CD4-positive, alpha-beta memory T cell (primary cell): Measurements from ENCODE around the gene INHBE. TPM values are rescaled to one million over a fixed set of nuclear protein-coding genes. Genes with fewer than 3 reads are reported as not detected.
"Not testable (repeated sequence)": the region's sequence is repeated elsewhere in the genome, so short reads cannot be mapped to it uniquely, and the experiment has no call there.

Experiments
- CTCF ChIA-PET: fragments of 350-600 bp; sonication (Branson Sonifier 250); formaldehyde crosslinking; loops from one replicate; lab custom pipeline; 2021; ENCODE audit warnings: inconsistent platforms; ENCODE audit not compliant: partially characterized antibody; lab: Charles Lee
- POLR2A ChIA-PET: fragments of 350-600 bp; sonication (Branson Sonifier 250); formaldehyde crosslinking; loops from one replicate; lab custom pipeline; 2021; ENCODE audit not compliant: partially characterized antibody; lab: Charles Lee
- DNase-seq, 5 donors: peaks; one replicate each; pipeline versions ENCODE4 v3.0.0 to v3.0.0-alpha.2; 2020 to 2022; ENCODE audit warnings: mixed read lengths in 1 of 5
- H3K27ac ChIP-seq: one replicate; pipeline ENCODE4 v1.7.0; 2013; ENCODE audit warnings: low read depth, low read length
- H3K27me3 ChIP-seq: 2 replicates; pipeline ENCODE4 v1.7.0; 2013; ENCODE audit warnings: mild to moderate bottlenecking, low read length, moderate library complexity; ENCODE audit not compliant: insufficient read depth
- H3K36me3 ChIP-seq: 2 replicates; pipeline ENCODE4 v1.7.0; 2013; ENCODE audit warnings: mild to moderate bottlenecking, low read length, moderate library complexity; ENCODE audit not compliant: insufficient read depth
- H3K4me1 ChIP-seq: 2 replicates; pipeline ENCODE4 v1.7.0; 2013; ENCODE audit warnings: mild to moderate bottlenecking, low read length, moderate library complexity; ENCODE audit not compliant: insufficient read depth
- H3K4me3 ChIP-seq, 2 donors: one replicate each; pipeline ENCODE4 v1.7.0; 2013; ENCODE audit warnings: low read length in 2 of 2, mild to moderate bottlenecking in 1 of 2
- H3K9me3 ChIP-seq, 2 donors: one replicate each; pipeline ENCODE4 v1.7.0; 2013; ENCODE audit warnings: low read length in 2 of 2, control low read depth in 1 of 2; ENCODE audit not compliant: control insufficient read depth in 1 of 2
- H3K27ac Mint-ChIP-seq, 7 donors: one replicate each; pipeline ENCODE4 v1.8.0; 2020 to 2021; ENCODE audit warnings: mixed read lengths in 7 of 7, mild to moderate bottlenecking in 6 of 7, inconsistent platforms in 3 of 7, moderate library complexity in 3 of 7
- H3K27me3 Mint-ChIP-seq, 2 donors: one replicate each; pipeline ENCODE4 v1.8.0; 2020 to 2021; ENCODE audit warnings: mixed read lengths in 2 of 2
- H3K36me3 Mint-ChIP-seq, 2 donors: one replicate each; pipeline ENCODE4 v1.8.0; 2020 to 2021; ENCODE audit warnings: mixed read lengths in 2 of 2, inconsistent platforms in 1 of 2, mild to moderate bottlenecking in 1 of 2
- H3K4me1 Mint-ChIP-seq, 4 donors: one replicate each; pipeline ENCODE4 v1.8.0; 2020 to 2021; ENCODE audit warnings: mixed read lengths in 4 of 4, mild to moderate bottlenecking in 1 of 4
- H3K4me3 Mint-ChIP-seq, 8 donors: one replicate each; pipeline ENCODE4 v1.8.0; 2020 to 2021; ENCODE audit warnings: mixed read lengths in 8 of 8, mild to moderate bottlenecking in 7 of 8, moderate library complexity in 6 of 8, inconsistent platforms in 3 of 8
- H3K9me3 Mint-ChIP-seq, 8 donors: one replicate each; pipeline ENCODE4 v1.8.0; 2020 to 2021; ENCODE audit warnings: mixed read lengths in 8 of 8, mild to moderate bottlenecking in 5 of 8, inconsistent platforms in 3 of 8, moderate library complexity in 1 of 8
- intact Hi-C: fragments of 100-400 bp; cut with micrococcal nuclease; formaldehyde crosslinking; loops from one replicate; pipeline ENCODE4 v1.15.1; 2023
- polyA plus RNA-seq, 2 donors: library from polyadenylated mRNA; unstranded; fragments of 300-500 nt; fragmentation: Illumina TruSeq; gene quantifications; one replicate each; pipeline ENCODE4 v1.2.3, GENCODE V29; 2021
- total RNA-seq, 2 experiments: library from RNA; stranded (reverse); gene quantifications; one replicate each; pipeline ENCODE4 v1.2.3, GENCODE V29; 2021

The INHBE gene
- total RNA-seq (not detected), polyA plus RNA-seq (not detected)

GRCh38 chr12:57454566-57455373 lies at the start of gene INHBE:
TSS of gene INHBE (plus strand) at chr12:57455307. CDS start at chr12:57455537, 230 bp downstream.
- peak within 1 kb of the TSS in 2 of 7 donors; percentile 1 to 38 for H3K27ac Mint-ChIP-seq
- POLR2A ChIA-PET, result no interaction called here
- H3K27me3 Mint-ChIP-seq, result peaks cover 0 to 9% of the 10 kb centered on the region in 2 donors
- peaks cover 9 to 25% (median 19%) of the 10 kb centered on the region in 4 donors for H3K4me1 Mint-ChIP-seq
- Histone ChIP-seq H3K4me3 (no peak within 1 kb of the TSS), H3K4me1 (peaks cover 9% of the 10 kb centered on the region), H3K27me3 (no peaks in the 10 kb centered on the region), H3K9me3 (no peaks in the 10 kb centered on the region), H3K36me3 (no peaks in the 10 kb centered on the region), H3K27ac (no peak within 1 kb of the TSS)
- H3K4me3 Mint-ChIP-seq, result peak within 1 kb of the TSS in 6 of 8 donors; percentile 41 to 80 (median 64)
- intact Hi-C loops, result loop anchor here (10.0 kb wide), 1 partner anchor 240 kb away; the partner anchor contains the start of gene OS9
- peaks cover 0 to 2% of the 10 kb centered on the region in 2 donors for H3K36me3 Mint-ChIP-seq
- CTCF ChIA-PET, result interaction anchor here (0.6 to 5.0 kb wide), 17 partner anchors 10 to 225 kb away, joined by 3 to 31 read pairs (median 6); partner anchors contain the start of genes ARHGAP9, INHBC and SHMT2
- no peak for DNase-seq
- H3K9me3 Mint-ChIP-seq, result no peaks in the 10 kb centered on the region

GRCh38 chr12:57410534-57410933 lies 44.6 kb upstream of the INHBE start:
- Histone ChIP-seq H3K4me3 (no peak overlapping the region), H3K27me3 (no peaks in the 10 kb centered on the region), H3K36me3 (no peaks in the 10 kb centered on the region), H3K4me1 (no peaks in the 10 kb centered on the region), H3K9me3 (no peaks in the 10 kb centered on the region), H3K27ac (no peak overlapping the region)
- Mint-ChIP-seq H3K36me3 (peaks cover 6 to 7% of the 10 kb centered on the region in 2 donors), H3K27me3 (no peaks in the 10 kb centered on the region), H3K9me3 (no peaks in the 10 kb centered on the region), H3K4me3 (no peak overlapping the region), H3K27ac (no peak overlapping the region), H3K4me1 (peaks cover 14 to 38% (median 24%) of the 10 kb centered on the region in 4 donors)
- ChIA-PET CTCF (interaction anchor here (1.1 to 1.9 kb wide), 2 partner anchors 10 to 45 kb away, joined by 3 to 6 read pairs; partner anchors contain the start of gene INHBE), POLR2A (interaction anchor here (1.0 to 1.2 kb wide), 2 partner anchors 19 to 49 kb away, joined by 3 to 5 read pairs; partner anchors contain the start of gene GLI1)
- intact Hi-C loops, result no loop called here
- no peak for DNase-seq

- CTCF ChIA-PET, result interaction anchor here (1.3 to 1.6 kb wide), 2 partner anchors 42 to 45 kb away, joined by 3 to 4 read pairs; partner anchors contain the start of gene GLI1
Observed at GRCh38 chr12:57414160-57414559, 40.9 kb upstream of the INHBE start.

GRCh38 chr12:57415088-57415487 lies 40.0 kb upstream of the INHBE start:
- Mint-ChIP-seq H3K27ac (peak overlapping the region in 1 of 7 donors; percentile 13), H3K36me3 (peaks cover 5 to 20% of the 10 kb centered on the region in 2 donors), H3K27me3 (no peaks in the 10 kb centered on the region), H3K4me3 (no peak overlapping the region), H3K4me1 (peaks cover 28 to 67% (median 40%) of the 10 kb centered on the region in 4 donors), H3K9me3 (no peaks in the 10 kb centered on the region)
- intact Hi-C loops, result no loop called here
- H3K36me3 ChIP-seq, result no peaks in the 10 kb centered on the region
- no peaks in the 10 kb centered on the region for H3K9me3 ChIP-seq
- no peak for DNase-seq
- POLR2A ChIA-PET, result no interaction called here
- peaks cover 9% of the 10 kb centered on the region for H3K4me1 ChIP-seq
- H3K4me3 ChIP-seq, result no peak overlapping the region
- CTCF ChIA-PET, result interaction anchor here (0.7 to 1.6 kb wide), 4 partner anchors 41 to 62 kb away, joined by 3 to 4 read pairs (median 3); partner anchors contain the start of gene GLI1
- no peak overlapping the region for H3K27ac ChIP-seq
- no peaks in the 10 kb centered on the region for H3K27me3 ChIP-seq

More at GRCh38 chr12:57414160-57414559, 40.9 kb upstream of the INHBE start:
- H3K36me3 ChIP-seq, POLR2A ChIA-PET, H3K27me3 ChIP-seq, H3K27ac ChIP-seq, H3K4me3 ChIP-seq, H3K27ac Mint-ChIP-seq, H3K9me3 Mint-ChIP-seq, H3K27me3 Mint-ChIP-seq, DNase-seq, intact Hi-C loops, H3K4me3 Mint-ChIP-seq, H3K4me1 ChIP-seq, H3K9me3 ChIP-seq: not testable (repeated sequence)
- Mint-ChIP-seq H3K36me3 (peaks cover 5 to 15% of the 10 kb centered on the region in 2 donors), H3K4me1 (peaks cover 23 to 59% (median 34%) of the 10 kb centered on the region in 4 donors)

- Histone ChIP-seq H3K27ac (no peak overlapping the region), H3K27me3 (no peaks in the 10 kb centered on the region), H3K9me3 (no peaks in the 10 kb centered on the region), H3K36me3 (no peaks in the 10 kb centered on the region), H3K4me3 (no peak overlapping the region), H3K4me1 (peaks cover 16% of the 10 kb centered on the region)
- ChIA-PET POLR2A (no interaction called here), CTCF (interaction anchor here (0.7 kb wide), 1 partner anchor 26 kb away, joined by 3 read pairs; no protein-coding TSS in a partner anchor)
- Mint-ChIP-seq H3K4me3 (peak overlapping the region in 1 of 8 donors; percentile 48), H3K27me3 (no peaks in the 10 kb centered on the region), H3K27ac (peak overlapping the region in 2 of 7 donors; percentile 10 to 36), H3K36me3 (peaks cover 10 to 23% of the 10 kb centered on the region in 2 donors), H3K9me3 (no peaks in the 10 kb centered on the region), H3K4me1 (peaks cover 32 to 69% (median 43%) of the 10 kb centered on the region in 4 donors)
- no peak for DNase-seq
- intact Hi-C loops, result no loop called here
Observed at GRCh38 chr12:57416039-57416996, 38.8 kb upstream of the INHBE start.

GRCh38 chr12:57418255-57418654 lies 36.9 kb upstream of the INHBE start:
- peaks cover 21 to 28% of the 10 kb centered on the region in 2 donors for H3K36me3 Mint-ChIP-seq
- POLR2A ChIA-PET, result interaction anchor here (2.1 kb wide), 1 partner anchor 12 kb away, joined by 6 read pairs; no protein-coding TSS in a partner anchor
- intact Hi-C loops, result no loop called here
- no peaks in the 10 kb centered on the region for H3K9me3 Mint-ChIP-seq
- peak overlapping the region in 1 of 8 donors; percentile 9 for H3K4me3 Mint-ChIP-seq
- DNase-seq, result no peak
- peak overlapping the region in 6 of 7 donors; percentile 0 to 75 (median 13) for H3K27ac Mint-ChIP-seq
- peaks cover 16% of the 10 kb centered on the region for H3K4me1 ChIP-seq
- no peak overlapping the region for H3K4me3 ChIP-seq
- no peaks in the 10 kb centered on the region for H3K9me3 ChIP-seq
- no peaks in the 10 kb centered on the region for H3K27me3 Mint-ChIP-seq
- CTCF ChIA-PET, result no interaction called here
- peaks cover 31 to 60% (median 39%) of the 10 kb centered on the region in 4 donors for H3K4me1 Mint-ChIP-seq
- H3K36me3 ChIP-seq, result no peaks in the 10 kb centered on the region
- no peak overlapping the region for H3K27ac ChIP-seq
- no peaks in the 10 kb centered on the region for H3K27me3 ChIP-seq
